Heart left ventricle (tissue), 16 donors: Measurements from ENCODE around the gene COX14. TPM values are rescaled to one million over a fixed set of nuclear protein-coding genes. Genes with fewer than 3 reads are reported as not detected.
"Not testable (repeated sequence)": the region's sequence is repeated elsewhere in the genome, so short reads cannot be mapped to it uniquely, and the experiment has no call there.

Experiments used
- ATAC-seq, 4 donors: fragments of 200-7000 bp; cut with Tn5 transposase; one replicate each; pipeline ENCODE4 v1.9.1; 2020 to 2022; ENCODE audit warnings: moderate library complexity in 4 of 4, mild to moderate bottlenecking in 3 of 4, moderate number of reproducible peaks in 1 of 4
- DNase-seq, 5 donors: peaks; one replicate each; pipeline ENCODE4 v3.0.0-alpha.2; 2020
- H3K27ac ChIP-seq, 12 donors: fragments of 200-600 bp; sonication (generic) in 4 of 12; one replicate each; pipeline versions ENCODE4 v1.5.0 to v1.8.0; 2016 to 2022; ENCODE audit warnings: mild to moderate bottlenecking in 2 of 12
- H3K27me3 ChIP-seq, 9 donors: fragments of 200-600 bp; sonication (generic) in 2 of 9; one replicate each; pipeline versions ENCODE4 v1.5.1 to v1.8.0; 2016 to 2022; ENCODE audit warnings: mild to moderate bottlenecking in 3 of 9
- H3K36me3 ChIP-seq, 9 donors: fragments of 200-600 bp; sonication (generic) in 2 of 9; one replicate each; pipeline versions ENCODE4 v1.5.0 to v1.8.0; 2018 to 2022; ENCODE audit warnings: mild to moderate bottlenecking in 2 of 9
- H3K4me1 ChIP-seq, 12 donors: fragments of 200-600 bp; sonication (generic) in 4 of 12; one replicate each; pipeline versions ENCODE4 v1.5.0 to v1.8.0; 2016 to 2022; ENCODE audit warnings: mild to moderate bottlenecking in 3 of 12
- H3K4me3 ChIP-seq, 12 donors: fragments of 200-600 bp; sonication (generic) in 4 of 12; one replicate each; pipeline versions ENCODE4 v1.5.0 to v1.8.0; 2017 to 2022; ENCODE audit warnings: mild to moderate bottlenecking in 9 of 12, moderate library complexity in 4 of 12
- H3K9me3 ChIP-seq, 12 donors: fragments of 200-600 bp; sonication (generic) in 4 of 12; one replicate each; pipeline versions ENCODE4 v1.5.0 to v1.8.0; 2016 to 2022; ENCODE audit warnings: mild to moderate bottlenecking in 1 of 12
- CTCF ChIP-seq, 12 donors: fragments of 200-600 bp; sonication (generic) in 4 of 12; IDR thresholded peaks; one replicate each; pipeline versions ENCODE4 v1.5.0 to v1.8.0; 2018 to 2022; ENCODE audit warnings: antibody characterized with exemption in 12 of 12, mild to moderate bottlenecking in 5 of 12
- POLR2A ChIP-seq, 2 donors: fragments of 450-650 bp; IDR thresholded peaks; one replicate each; pipeline ENCODE4 v1.6.1; 2017; ENCODE audit warnings: antibody characterized with exemption in 2 of 2, mild to moderate bottlenecking in 2 of 2, moderate library complexity in 2 of 2
- WGBS, 4 donors: extraction: QIAGEN DNeasy Blood & Tissue Kit in 2 of 4; methylation state at CpG; one replicate each; pipeline versions ENCODE4 v1.1.5 to v1.1.7; 2013 to 2018; 5-methylcytosine and 5-hydroxymethylcytosine counted together
- intact Hi-C, 10 donors: fragments of 100-400 bp; cut with DNase I; formaldehyde crosslinking; loops; one replicate each; pipeline versions ENCODE4 v1.11.1 to v1.14.2; 2022
- polyA plus RNA-seq, 2 donors: library from polyadenylated mRNA; stranded (reverse); fragments of 200-250 nt; gene quantifications; one replicate each; pipeline ENCODE4 v1.2.3, GENCODE V29; 2013
- total RNA-seq, 9 donors: library from RNA; depleted of rRNA in 2 of 9; stranded (reverse); fragments of >200 nt in 2 of 9; fragmentation: NEBNext Ultra II Directional in 3 of 9; extraction: Animal tissue kit (Norgen Biotek cat#: 25700) in 3 of 9; gene quantifications; one replicate each; pipeline versions ENCODE4 v1.1.0 to v1.2.4, GENCODE V29; 2016 to 2023
- donor health status: ischemic (EF 13 %, LVEDD 7.1; RV severe dilation, severe dysfunction).
- donor health status: healthy with polysubstance abuse.
- donor health status: DM: no; HTN: yes; CAD: no.
- donor health status: DM: no; HTN: no; CAD: no.
- donor health status: ischemic (EF 25% LVEDD 6.9; RV normal size, moderate dysfunction).
- donor health status: ischemic (EF 25% LVEDD 5.7; RV mildly dilated, moderate dysfunction).
- donor health status: healthy.
- donor health status: DM: yes; HTN: yes; CAD: no.
- donor health status: ischemic (EF 35%, LVEDD 5.7; RV mildly dilated, moderate dysfunction).
- donor health status: nonischemic (EF 11% LVEDD 7.7; RV severe dilation, severe dysfunction).
- donor health status: DM: yes; HTN: yes; CAD: no.
- donor health status: PGD.
- donor health status: ischemic (EF 29% LVEDD 5.4; RV normal size, mild dysfunction).
- donor health status: nonischemic (EF 23%, LVEDD 6.1; RV moderate dilation, normal function).

The COX14 gene
- total and polyA plus RNA-seq, 11 donors: 134 to 217 (median 159) TPM

- Histone ChIP-seq H3K36me3 (peaks cover 0 to 19% (median 8%) of the 10 kb centered on the region in 9 donors), H3K9me3 (no peaks in the 10 kb centered on the region), H3K4me1 (peaks cover 0 to 31% (median 6%) of the 10 kb centered on the region in 12 donors), H3K27me3 (no peaks in the 10 kb centered on the region), H3K27ac (no peak overlapping the region), H3K4me3 (no peak overlapping the region)
- TF ChIP-seq POLR2A (IDR thresholded peaks at IDR 0.05) (no peak), CTCF (IDR thresholded peaks at IDR 0.05) (no peak)
- ATAC-seq: no peak
- 94 to 98% (median 97%) methylated on average over 4 of the region's 4 CpGs for WGBS, 4 donors
- DNase-seq: no peak
- intact Hi-C loops: no loop called here
Measured at GRCh38 chr12:50147281-50147680, 35.2 kb downstream of the COX14 start.

GRCh38 chr12:50148011-50148410 lies 36.0 kb downstream of the COX14 start:
- Histone ChIP-seq H3K4me1 (peaks cover 0 to 25% (median 4%) of the 10 kb centered on the region in 12 donors), H3K36me3 (peaks cover 0 to 12% (median under 1%) of the 10 kb centered on the region in 9 donors)
- DNase-seq, H3K27me3 ChIP-seq, H3K4me3 ChIP-seq, H3K27ac ChIP-seq, ATAC-seq, H3K9me3 ChIP-seq, intact Hi-C loops: not testable (repeated sequence)
- WGBS, 4 donors: 89 to 93% (median 92%) methylated on average over 6 of the region's 6 CpGs

GRCh38 chr12:50149311-50149710 lies 37.3 kb downstream of the COX14 start:
- 64 to 67% (median 65%) methylated on average over 3 of the region's 3 CpGs for WGBS, 4 donors

GRCh38 chr12:50151047-50151687 lies 39.1 kb downstream of the COX14 start:
- WGBS, 4 donors: 45 to 56% (median 52%) methylated on average over 1 of the region's 1 CpG
- H3K27me3 ChIP-seq: no peaks in the 10 kb centered on the region
- TF ChIP-seq POLR2A (IDR thresholded peaks at IDR 0.05) (no peak), CTCF (IDR thresholded peaks at IDR 0.05) (no peak)
- no peaks in the 10 kb centered on the region for H3K9me3 ChIP-seq
- ATAC-seq (peak in 1 of 4 donors; percentile 33), DNase-seq (no peak)
- H3K4me3 ChIP-seq: no peak overlapping the region
- no peak overlapping the region for H3K27ac ChIP-seq
- intact Hi-C loops: no loop called here
- peaks cover 0 to 11% (median 0%) of the 10 kb centered on the region in 9 donors for H3K36me3 ChIP-seq
- peaks cover 0 to 13% (median 0%) of the 10 kb centered on the region in 12 donors for H3K4me1 ChIP-seq

More at GRCh38 chr12:50149311-50149710, 37.3 kb downstream of the COX14 start:
- DNase-seq: no peak
- H3K36me3 ChIP-seq: peaks cover 0 to 11% (median 0%) of the 10 kb centered on the region in 9 donors
- H3K27me3 ChIP-seq: no peaks in the 10 kb centered on the region
- no peak for ATAC-seq
- no peaks in the 10 kb centered on the region for H3K9me3 ChIP-seq
- TF ChIP-seq POLR2A (IDR thresholded peaks at IDR 0.05) (no peak), CTCF (IDR thresholded peaks at IDR 0.05) (no peak)
- intact Hi-C loops: no loop called here
- no peak overlapping the region for H3K27ac ChIP-seq
- peaks cover 0 to 23% (median 2%) of the 10 kb centered on the region in 12 donors for H3K4me1 ChIP-seq
- no peak overlapping the region for H3K4me3 ChIP-seq

GRCh38 chr12:50154947-50155346 lies 42.9 kb downstream of the COX14 start:
- H3K36me3 ChIP-seq: peaks cover 0 to 11% (median 3%) of the 10 kb centered on the region in 9 donors
- intact Hi-C loops, H3K4me3 ChIP-seq, H3K27me3 ChIP-seq, DNase-seq, H3K9me3 ChIP-seq, ATAC-seq, H3K27ac ChIP-seq: not testable (repeated sequence)
- 91 to 97% (median 94%) methylated on average over 5 of the region's 5 CpGs for WGBS, 4 donors
- peaks cover 0 to 11% (median 0%) of the 10 kb centered on the region in 12 donors for H3K4me1 ChIP-seq
